ENCODE results near the gene TMEM8B.

The TMEM8B gene

GRCh38 chr9:35841645-35841900 lies 12.5 kb downstream of the TMEM8B start:
- DNase-seq (ENCODE audit: low read depth in 3 of 3), result no peak

DNA sequence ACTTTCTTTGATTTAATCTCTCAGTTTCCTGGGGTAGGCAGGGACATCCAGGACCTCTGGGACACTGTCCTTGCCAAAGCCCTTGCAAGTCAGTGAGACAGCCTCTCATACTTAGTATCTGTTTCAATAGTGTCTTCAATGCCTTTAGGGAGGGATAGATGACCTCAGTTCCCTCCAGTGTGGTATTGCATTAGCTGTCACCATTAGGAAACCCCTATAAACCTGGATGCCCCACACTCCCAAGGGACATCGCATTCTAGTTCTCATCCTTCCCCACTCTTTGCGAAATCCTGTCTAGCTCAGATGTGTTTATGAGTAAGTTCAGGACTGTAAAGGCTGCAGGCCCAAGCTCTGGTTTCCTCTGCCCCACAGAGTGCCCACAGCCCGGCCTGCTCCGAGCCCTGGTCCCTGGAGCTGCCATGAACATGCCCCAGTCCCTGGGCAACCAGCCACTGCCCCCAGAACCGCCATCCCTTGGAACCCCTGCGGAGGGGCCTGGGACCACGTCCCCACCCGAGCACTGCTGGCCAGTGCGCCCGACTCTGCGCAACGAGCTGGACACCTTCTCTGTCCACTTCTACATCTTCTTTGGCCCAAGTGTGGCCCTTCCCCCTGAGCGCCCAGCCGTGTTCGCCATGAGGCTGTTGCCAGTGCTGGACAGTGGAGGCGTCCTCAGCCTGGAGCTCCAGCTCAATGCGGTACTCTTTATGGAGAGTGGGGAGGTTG lies 13.2 kb downstream of the TMEM8B start:
- DNase-seq (ENCODE audit: low read depth in 3 of 3), result no peak

DNA sequence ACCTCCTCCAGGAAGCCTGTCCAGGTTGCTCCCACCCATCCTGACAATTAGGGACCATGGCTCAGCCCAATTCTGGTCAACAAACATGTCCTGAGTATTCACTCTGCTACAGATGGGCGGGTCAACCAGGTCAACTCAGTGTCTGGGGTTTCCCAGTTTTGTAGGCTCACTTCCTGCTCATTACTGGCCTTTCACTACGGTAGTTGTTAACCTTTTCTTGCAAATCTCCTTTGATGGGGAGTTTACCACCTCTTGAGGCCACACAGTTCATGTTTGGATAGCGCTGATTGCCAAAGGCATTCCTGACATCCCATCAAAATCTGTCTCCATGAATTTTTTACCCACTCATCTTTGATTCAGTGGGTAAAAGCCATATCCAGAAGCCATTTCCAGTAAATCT lies 13.8 kb downstream of the TMEM8B start:
- no peak for DNase-seq (ENCODE audit: low read depth in 3 of 3)

GRCh38 chr9:35844628-35845270 lies 15.7 kb downstream of the TMEM8B start:
- DNase-seq (ENCODE audit: low read depth in 3 of 3), result no peak

- DNase-seq (ENCODE audit: low read depth in 3 of 3), result no peak
Observed at GRCh38 chr9:35845824-35846771, 17.1 kb downstream of the TMEM8B start.

- DNase-seq (ENCODE audit: low read depth in 3 of 3), result peak in 1 of 3 donors; percentile 53
Observed at GRCh38 chr9:35847792-35848572, 19.0 kb downstream of the TMEM8B start.

GRCh38 chr9:35852267-35852815 lies 23.3 kb downstream of the TMEM8B start:
- DNase-seq (ENCODE audit: low read depth in 3 of 3), result no peak

- no peak for DNase-seq (ENCODE audit: low read depth in 3 of 3)
Observed at GRCh38 chr9:35852876-35853865, 24.1 kb downstream of the TMEM8B start.

DNA sequence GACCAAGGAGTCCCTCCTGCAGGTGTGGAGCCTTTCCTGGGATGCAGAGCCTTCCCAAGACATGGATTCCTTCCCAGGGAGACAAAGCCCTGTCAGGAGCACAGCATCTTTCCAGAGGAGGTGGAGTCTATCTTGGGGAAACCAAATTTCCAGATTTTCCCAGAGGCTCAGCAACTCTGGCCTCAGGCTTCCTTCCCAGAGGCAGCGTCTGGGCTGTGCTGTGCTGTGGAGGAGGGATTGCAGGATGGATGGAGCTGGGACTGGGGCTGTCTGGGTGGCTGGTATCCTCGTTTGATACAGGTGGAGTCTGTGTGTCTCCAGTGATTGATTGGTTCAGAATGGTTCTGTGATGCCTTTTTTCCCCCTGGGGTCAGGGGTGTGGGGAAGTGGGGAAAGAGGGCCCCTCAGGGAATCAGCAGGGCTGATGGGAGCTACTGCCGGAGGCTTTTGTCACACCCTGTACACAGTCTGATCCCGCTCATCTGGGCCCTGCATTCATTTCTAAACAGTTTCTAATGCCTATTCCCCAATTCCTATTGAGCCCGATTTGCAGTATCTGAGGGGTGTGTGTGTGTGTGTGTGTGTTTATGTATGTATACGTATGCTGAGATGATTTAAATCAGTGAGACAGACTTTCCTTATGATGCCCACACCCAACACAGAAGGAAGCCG lies 25.2 kb downstream of the TMEM8B start:
- no peak for DNase-seq (ENCODE audit: low read depth in 3 of 3)

GRCh38 chr9:35856206-35856605 lies 27.2 kb downstream of the TMEM8B start:
- DNase-seq (ENCODE audit: low read depth in 3 of 3), result no peak

GRCh38 chr9:35856882-35857281 lies 27.9 kb downstream of the TMEM8B start:
- no peak for DNase-seq (ENCODE audit: low read depth in 3 of 3)

DNA sequence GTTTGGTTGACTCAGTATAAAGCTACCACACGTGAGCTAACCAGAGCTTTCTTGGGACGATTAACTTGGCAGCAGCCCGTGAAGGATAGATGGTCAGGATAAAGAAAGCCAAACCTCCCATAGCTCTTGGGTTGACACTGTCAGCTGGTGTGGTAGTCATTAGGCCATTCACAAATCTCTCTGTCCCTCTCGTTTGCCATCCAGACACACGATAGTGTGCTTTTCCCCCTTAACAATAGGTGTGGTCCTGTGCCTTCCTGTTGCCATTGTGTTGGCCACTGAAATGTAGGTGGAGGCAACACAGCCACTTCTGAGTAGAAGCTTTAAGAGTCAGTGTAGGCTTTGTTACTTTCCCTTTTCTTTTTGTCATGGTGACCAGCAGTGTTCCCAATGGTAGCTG lies 29.4 kb downstream of the TMEM8B start:
- no peak for DNase-seq (ENCODE audit: low read depth in 3 of 3)

GRCh38 chr9:35859310-35859989 lies 30.4 kb downstream of the TMEM8B start:
- DNase-seq (ENCODE audit: low read depth in 3 of 3), result no peak

- no peak for DNase-seq (ENCODE audit: low read depth in 3 of 3)
Observed at GRCh38 chr9:35859990-35860339, 30.9 kb downstream of the TMEM8B start.

GRCh38 chr9:35861161-35861897 lies 32.3 kb downstream of the TMEM8B start:
- no peak for DNase-seq (ENCODE audit: low read depth in 3 of 3)

DNA sequence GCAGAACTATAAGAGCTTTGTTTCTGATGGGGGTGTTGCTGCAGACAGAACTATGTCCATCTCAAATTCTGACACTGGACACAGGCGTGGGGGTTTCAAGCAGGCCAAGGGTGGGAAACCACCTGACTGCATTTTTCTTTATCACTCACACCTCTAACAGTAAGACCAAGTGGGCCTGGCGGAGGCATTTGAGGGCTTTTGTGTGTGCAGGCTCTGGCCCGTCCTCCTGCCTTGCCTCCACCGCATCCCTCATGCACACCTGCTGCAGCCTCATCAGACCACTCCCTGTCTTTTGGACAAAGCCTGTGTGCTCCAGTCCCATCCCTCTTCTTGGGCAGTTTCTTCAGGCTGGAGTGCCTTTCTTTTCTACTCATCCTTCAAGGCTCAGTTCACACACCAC lies 33.3 kb downstream of the TMEM8B start:
- no peak for DNase-seq (ENCODE audit: low read depth in 3 of 3)

- DNase-seq (ENCODE audit: low read depth in 3 of 3), result no peak
Observed at GRCh38 chr9:35863583-35863982, 34.6 kb downstream of the TMEM8B start.

DNA sequence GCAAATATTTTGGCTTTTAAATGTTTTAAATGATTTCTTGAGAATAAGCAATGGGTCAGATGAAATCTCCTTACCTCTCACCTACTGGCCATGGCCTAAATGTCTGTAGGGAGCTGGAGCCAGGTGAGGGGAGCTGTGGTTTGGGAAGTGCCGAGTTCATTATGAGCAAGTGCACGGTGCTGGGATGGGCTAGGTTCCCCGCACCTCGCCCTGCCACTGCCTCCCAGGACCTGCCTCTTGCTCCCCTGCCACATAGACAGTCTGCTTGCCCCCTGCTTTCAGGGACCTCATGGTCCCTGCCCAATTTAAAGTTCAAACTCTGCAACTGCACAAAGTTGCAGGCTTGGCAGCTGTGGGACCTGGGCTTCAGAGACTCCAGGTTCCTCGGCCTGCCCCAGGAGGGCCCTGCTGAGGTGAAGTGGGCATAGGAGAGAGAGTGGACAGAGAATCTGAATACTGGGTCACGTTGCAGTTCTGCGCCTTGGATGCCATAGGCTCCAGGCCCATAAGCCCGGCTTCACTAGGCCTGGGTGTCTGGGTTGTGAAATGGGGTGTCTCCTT lies 35.7 kb downstream of the TMEM8B start:
- DNase-seq (ENCODE audit: low read depth in 3 of 3), result no peak

Measured in stimulated activated CD4-positive, alpha-beta T cell treated with anti-CD3 and anti-CD28 coated beads, TNF-alpha, amount 100 ng/mL, for 48 hours (primary cell).